Thyroid gland (tissue), 4 donors: ENCODE measurements around the gene SERPINA12. TPM values are rescaled to one million over a fixed set of nuclear protein-coding genes. Genes with fewer than 3 reads are reported as not detected.

Experiments
- DNase-seq, 2 donors: peaks; one replicate each; pipeline ENCODE4 v3.0.0-alpha.2; 2019
- H3K27ac ChIP-seq, 3 donors: fragments of 200-600 bp; sonication (generic); 1 replicate in 2 of 3; 2 replicates in 1 of 3; pipeline ENCODE4 v1.5.1; 2016 to 2019; ENCODE audit warnings: mild to moderate bottlenecking in 1 of 3, moderate library complexity in 1 of 3
- H3K27me3 ChIP-seq: fragments of 200-600 bp; sonication (generic); one replicate; pipeline ENCODE4 v1.5.1; 2019
- H3K36me3 ChIP-seq, 2 donors: fragments of 200-600 bp; sonication (generic); one replicate each; pipeline ENCODE4 v1.5.1; 2016 to 2019
- H3K4me1 ChIP-seq, 2 donors: fragments of 200-600 bp; sonication (generic); one replicate each; pipeline ENCODE4 v1.5.1; 2017 to 2019
- H3K4me3 ChIP-seq, 3 donors: fragments of 200-600 bp; sonication (generic); replicated peaks in 1 of 3; 1 replicate in 2 of 3; 2 replicates in 1 of 3; pipeline ENCODE4 v1.5.1; 2016; ENCODE audit warnings: mild to moderate bottlenecking in 1 of 3
- H3K9me3 ChIP-seq: fragments of 200-600 bp; sonication (generic); one replicate; pipeline ENCODE4 v1.5.1; 2017
- POLR2A ChIP-seq, 2 donors: fragments of 450-650 bp; IDR thresholded peaks; one replicate each; pipeline ENCODE4 v1.6.1; 2017; ENCODE audit warnings: antibody characterized with exemption in 2 of 2, mild to moderate bottlenecking in 2 of 2, moderate library complexity in 1 of 2
- WGBS, 2 donors: methylation state at CpG; one replicate each; pipeline ENCODE4 v1.1.5; 2017; 5-methylcytosine and 5-hydroxymethylcytosine counted together
- intact Hi-C: fragments of 100-400 bp; cut with DNase I; formaldehyde crosslinking; loops from one replicate; pipeline ENCODE4 v1.15.1; 2023
- total RNA-seq, 4 donors: library from RNA; depleted of rRNA; stranded (reverse); fragments of >200 nt; gene quantifications; one replicate each; pipeline ENCODE4 v1.2.3, GENCODE V29; 2016
- TF ChIP-seq, protein P1 (sequence below), 6 experiments: fragments of 200-600 bp in 3 of 6; fragments of 450-650 bp in 3 of 6; sonication (generic) in 3 of 6; IDR thresholded peaks; one replicate each; pipeline ENCODE4 v1.5.1; 2016 to 2019; ENCODE audit warnings: antibody characterized with exemption in 6 of 6, mild to moderate bottlenecking in 2 of 6, inconsistent platforms in 1 of 6, moderate library complexity in 1 of 6

Gene SERPINA12
- total RNA-seq, 4 donors from 2014 or later = not detected

DNA sequence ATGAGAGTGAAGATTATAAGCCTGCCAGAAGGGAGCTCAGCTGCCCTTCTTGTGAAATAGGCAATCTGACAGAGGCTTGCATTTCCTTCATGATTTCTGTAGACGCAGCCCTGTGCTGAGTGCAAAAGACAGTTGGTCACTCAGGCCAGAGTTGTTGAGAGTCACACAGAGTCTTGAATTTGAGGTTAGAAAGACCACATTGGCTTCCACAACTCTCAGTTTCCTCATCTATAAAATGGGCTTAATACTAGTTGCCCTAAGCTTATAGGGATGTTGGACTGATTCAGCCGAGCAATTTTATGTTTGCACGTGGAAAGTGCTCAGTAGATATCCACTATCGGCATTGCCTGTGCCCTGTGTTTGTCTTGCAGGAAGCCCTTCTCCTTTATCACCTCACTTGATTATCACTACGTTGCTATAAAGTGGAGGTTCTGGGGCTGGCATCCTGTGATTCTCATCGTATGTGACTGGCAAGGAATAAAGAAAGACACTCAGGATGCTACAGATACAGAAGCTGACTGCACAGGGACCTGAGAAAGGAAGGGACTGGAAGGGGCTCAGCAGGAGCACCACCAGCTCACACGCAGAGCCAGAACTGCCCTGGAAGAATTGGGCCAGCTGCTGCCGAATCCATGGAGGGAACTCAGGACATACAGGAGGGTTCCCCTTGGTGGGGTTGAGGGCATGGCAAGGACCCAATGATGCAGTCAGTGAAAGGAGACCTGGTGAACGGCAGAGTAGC, 32.1 kb upstream of the SERPINA12 start:
- H3K4me1 ChIP-seq = no peaks in the 10 kb centered on the region
- H3K9me3 ChIP-seq = no peaks in the 10 kb centered on the region
- H3K36me3 ChIP-seq = no peaks in the 10 kb centered on the region
- no peak for DNase-seq
- intact Hi-C loops = no loop called here
- H3K27ac ChIP-seq = no peak overlapping the region
- WGBS, 2 donors = 75 to 81% methylated on average over 9 of the region's 9 CpGs
- H3K27me3 ChIP-seq = no peaks in the 10 kb centered on the region
- H3K4me3 ChIP-seq = no peak overlapping the region
- TF ChIP-seq, protein P1, sequence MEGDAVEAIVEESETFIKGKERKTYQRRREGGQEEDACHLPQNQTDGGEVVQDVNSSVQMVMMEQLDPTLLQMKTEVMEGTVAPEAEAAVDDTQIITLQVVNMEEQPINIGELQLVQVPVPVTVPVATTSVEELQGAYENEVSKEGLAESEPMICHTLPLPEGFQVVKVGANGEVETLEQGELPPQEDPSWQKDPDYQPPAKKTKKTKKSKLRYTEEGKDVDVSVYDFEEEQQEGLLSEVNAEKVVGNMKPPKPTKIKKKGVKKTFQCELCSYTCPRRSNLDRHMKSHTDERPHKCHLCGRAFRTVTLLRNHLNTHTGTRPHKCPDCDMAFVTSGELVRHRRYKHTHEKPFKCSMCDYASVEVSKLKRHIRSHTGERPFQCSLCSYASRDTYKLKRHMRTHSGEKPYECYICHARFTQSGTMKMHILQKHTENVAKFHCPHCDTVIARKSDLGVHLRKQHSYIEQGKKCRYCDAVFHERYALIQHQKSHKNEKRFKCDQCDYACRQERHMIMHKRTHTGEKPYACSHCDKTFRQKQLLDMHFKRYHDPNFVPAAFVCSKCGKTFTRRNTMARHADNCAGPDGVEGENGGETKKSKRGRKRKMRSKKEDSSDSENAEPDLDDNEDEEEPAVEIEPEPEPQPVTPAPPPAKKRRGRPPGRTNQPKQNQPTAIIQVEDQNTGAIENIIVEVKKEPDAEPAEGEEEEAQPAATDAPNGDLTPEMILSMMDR (IDR thresholded peaks at IDR 0.05) = no peak
- TF ChIP-seq POLR2A (IDR thresholded peaks at IDR 0.05) = no peak

DNA sequence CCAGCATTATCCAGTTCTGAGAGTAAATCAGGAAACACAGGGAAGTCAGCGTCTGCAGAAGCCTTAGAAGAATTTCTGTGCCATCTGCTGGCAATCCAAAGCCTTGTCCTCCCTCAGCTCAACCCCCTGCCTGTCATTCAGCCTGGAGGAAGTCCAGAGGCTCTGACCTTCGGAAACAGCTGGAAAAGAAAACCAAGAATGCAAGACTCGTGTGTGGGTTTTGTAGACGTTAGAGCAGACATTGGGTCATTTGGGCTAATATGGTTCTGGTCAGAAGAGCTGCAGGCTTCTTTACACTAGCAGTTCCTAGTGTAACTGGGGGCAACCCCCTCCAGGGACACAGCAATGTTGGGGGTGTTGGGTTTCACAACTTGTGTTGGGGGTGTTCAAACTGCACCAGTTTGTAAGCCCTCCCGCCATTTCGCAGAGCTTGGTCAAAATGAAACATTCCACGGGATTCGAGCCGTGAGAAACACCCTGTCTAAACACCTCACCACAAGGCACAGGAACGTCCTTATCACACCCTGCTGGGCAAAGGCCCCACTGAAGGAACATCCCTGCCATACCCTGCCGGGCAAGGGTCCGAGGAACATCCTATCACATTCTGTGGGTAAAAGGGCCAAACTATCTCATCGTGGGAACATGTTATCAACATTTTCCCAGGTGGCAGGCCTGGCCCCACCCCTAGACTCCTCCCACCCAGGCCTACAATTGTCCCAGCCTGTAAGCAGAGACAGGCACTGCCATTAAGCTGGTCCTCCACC, 30.9 kb upstream of the SERPINA12 start:
- no peaks in the 10 kb centered on the region for H3K9me3 ChIP-seq
- H3K4me3 ChIP-seq = no peak overlapping the region
- TF ChIP-seq, protein P1 (IDR thresholded peaks at IDR 0.05) = no peak
- TF ChIP-seq POLR2A (IDR thresholded peaks at IDR 0.05) = no peak
- WGBS, 2 donors = 33 to 57% methylated on average over 7 to 13 of the region's 13 CpGs
- no peaks in the 10 kb centered on the region for H3K4me1 ChIP-seq
- intact Hi-C loops = no loop called here
- no peaks in the 10 kb centered on the region for H3K27me3 ChIP-seq
- no peak overlapping the region for H3K27ac ChIP-seq
- DNase-seq = no peak
- H3K36me3 ChIP-seq = no peaks in the 10 kb centered on the region

DNA sequence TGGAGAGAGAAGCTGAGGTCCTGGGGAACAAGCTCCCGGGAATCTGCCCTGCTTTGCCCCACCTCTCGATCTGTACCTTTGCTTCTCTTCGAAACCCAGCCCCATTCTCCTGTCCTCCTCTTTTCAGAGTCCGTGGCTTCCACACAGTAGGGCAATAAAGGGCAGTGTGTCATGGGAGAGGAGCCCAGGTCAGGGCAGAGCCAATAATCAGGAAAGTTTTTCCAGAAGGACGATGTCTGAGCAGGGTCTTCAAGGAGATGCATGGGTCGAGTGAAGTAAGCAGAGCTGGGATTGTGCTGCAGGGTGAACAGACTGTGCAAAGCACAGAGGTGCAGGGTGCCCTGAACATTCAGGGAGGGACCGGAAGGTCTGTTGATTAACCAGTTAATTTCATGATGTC, 29.9 kb upstream of the SERPINA12 start:
- Histone ChIP-seq H3K4me3 (no peak overlapping the region), H3K36me3 (no peaks in the 10 kb centered on the region), H3K27ac (no peak overlapping the region), H3K4me1 (no peaks in the 10 kb centered on the region), H3K9me3 (no peaks in the 10 kb centered on the region), H3K27me3 (no peaks in the 10 kb centered on the region)
- WGBS, 2 donors = 76 to 82% methylated on average over 7 of the region's 7 CpGs
- no peak for DNase-seq
- TF ChIP-seq POLR2A (IDR thresholded peaks at IDR 0.05) = no peak
- TF ChIP-seq, protein P1 (IDR thresholded peaks at IDR 0.05) = no peak
- intact Hi-C loops = no loop called here

DNA sequence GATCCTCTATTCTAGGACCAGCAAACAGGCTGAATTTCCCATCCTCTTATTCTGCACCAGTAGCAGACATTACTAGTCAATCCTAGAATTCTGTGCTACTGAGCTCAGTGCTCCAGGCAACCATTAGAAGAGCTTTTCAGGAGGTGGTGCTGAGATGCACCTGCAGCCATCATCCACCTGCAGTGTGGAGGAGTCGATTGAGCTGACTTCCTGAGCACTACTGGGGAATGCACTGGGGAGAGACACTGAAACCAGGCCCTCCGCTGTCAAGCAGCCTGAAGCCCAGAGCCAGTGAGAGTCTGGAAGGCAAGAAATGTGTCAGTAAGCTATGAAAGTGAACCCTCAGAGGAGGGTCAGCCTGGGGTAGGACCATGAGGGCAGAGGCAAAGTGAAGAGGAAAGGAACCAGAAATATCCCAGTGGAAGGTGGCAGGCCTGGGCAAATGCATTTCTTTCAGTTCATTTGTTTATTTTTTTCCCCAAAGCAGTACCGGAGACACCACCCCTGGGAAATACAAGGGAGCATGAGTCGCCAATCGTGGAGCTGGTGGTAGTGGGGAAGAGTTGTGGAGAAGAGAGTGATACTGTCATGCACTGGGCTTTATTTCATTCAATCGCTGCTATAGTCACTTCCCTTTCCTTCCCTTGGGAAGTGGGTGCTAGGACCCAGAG, 28.9 kb upstream of the SERPINA12 start:
- Histone ChIP-seq H3K4me3 (no peak overlapping the region), H3K27ac (no peak overlapping the region), H3K36me3 (no peaks in the 10 kb centered on the region), H3K4me1 (no peaks in the 10 kb centered on the region), H3K27me3 (no peaks in the 10 kb centered on the region), H3K9me3 (no peaks in the 10 kb centered on the region)
- TF ChIP-seq, protein P1 (IDR thresholded peaks at IDR 0.05) = no peak
- no peak for TF ChIP-seq POLR2A (IDR thresholded peaks at IDR 0.05)
- WGBS, 2 donors = 75 to 81% methylated on average over 6 of the region's 6 CpGs
- intact Hi-C loops = no loop called here
- no peak for DNase-seq
